ENCODE results near the gene AQP12B. TPM values are rescaled to one million over a fixed set of nuclear protein-coding genes. Genes with fewer than 3 reads are reported as not detected.

Gene AQP12B
- total RNA-seq, 1 experiment from 2014 or later = not detected

GRCh38 chr2:240647503-240648154 is 35.1 kb downstream of the AQP12B start:
- DNase-seq (ENCODE audit: low read depth) = no peak

- no peak for DNase-seq (ENCODE audit: low read depth)
Observed at GRCh38 chr2:240646900-240647502, 35.7 kb downstream of the AQP12B start.

GRCh38 chr2:240646176-240646899 is 36.3 kb downstream of the AQP12B start:
- no peak for DNase-seq (ENCODE audit: low read depth)

GRCh38 chr2:240645801-240646175 is 36.9 kb downstream of the AQP12B start:
- no peak for DNase-seq (ENCODE audit: low read depth)

GRCh38 chr2:240645346-240645745 is 37.3 kb downstream of the AQP12B start:
- no peak for DNase-seq (ENCODE audit: low read depth)

- no peak for DNase-seq (ENCODE audit: low read depth)
Observed at GRCh38 chr2:240644859-240645301, 37.8 kb downstream of the AQP12B start.

- no peak for DNase-seq (ENCODE audit: low read depth)
Observed at GRCh38 chr2:240644171-240644651, 38.5 kb downstream of the AQP12B start.

GRCh38 chr2:240643811-240644150 is 38.9 kb downstream of the AQP12B start:
- no peak for DNase-seq (ENCODE audit: low read depth)

- DNase-seq (ENCODE audit: low read depth) = no peak
Observed at GRCh38 chr2:240643093-240643810, 39.4 kb downstream of the AQP12B start.

GRCh38 chr2:240642806-240643092 is 39.9 kb downstream of the AQP12B start:
- DNase-seq (ENCODE audit: low read depth) = no peak

GRCh38 chr2:240642061-240642805 is 40.5 kb downstream of the AQP12B start:
- no peak for DNase-seq (ENCODE audit: low read depth)

GRCh38 chr2:240640939-240641338 is 41.7 kb downstream of the AQP12B start:
- peak; percentile 27 for DNase-seq (ENCODE audit: low read depth)

- no peak for DNase-seq (ENCODE audit: low read depth)
Observed at GRCh38 chr2:240639566-240639965, 43.1 kb downstream of the AQP12B start.

GRCh38 chr2:240638512-240639160 is 44.0 kb downstream of the AQP12B start:
- no peak for DNase-seq (ENCODE audit: low read depth)

GRCh38 chr2:240637901-240638345 is 44.8 kb downstream of the AQP12B start:
- DNase-seq (ENCODE audit: low read depth) = no peak

GRCh38 chr2:240637116-240637900 is 45.4 kb downstream of the AQP12B start:
- no peak for DNase-seq (ENCODE audit: low read depth)

GRCh38 chr2:240636563-240637115 is 46.0 kb downstream of the AQP12B start:
- no peak for DNase-seq (ENCODE audit: low read depth)

GRCh38 chr2:240635998-240636547 is 46.6 kb downstream of the AQP12B start:
- no peak for DNase-seq (ENCODE audit: low read depth)

- no peak for DNase-seq (ENCODE audit: low read depth)
Observed at GRCh38 chr2:240635121-240635997, 47.3 kb downstream of the AQP12B start.
